ENCODE data around the gene CFAP46. TPM values are rescaled to one million over a fixed set of nuclear protein-coding genes. Genes with fewer than 3 reads are reported as not detected.
"Not testable (repeated sequence)": the region's sequence is repeated elsewhere in the genome, so short reads cannot be mapped to it uniquely, and the experiment has no call there.

CFAP46 gene
- total RNA-seq, 1 donor from 2014 or later: 4.4 TPM

DNA sequence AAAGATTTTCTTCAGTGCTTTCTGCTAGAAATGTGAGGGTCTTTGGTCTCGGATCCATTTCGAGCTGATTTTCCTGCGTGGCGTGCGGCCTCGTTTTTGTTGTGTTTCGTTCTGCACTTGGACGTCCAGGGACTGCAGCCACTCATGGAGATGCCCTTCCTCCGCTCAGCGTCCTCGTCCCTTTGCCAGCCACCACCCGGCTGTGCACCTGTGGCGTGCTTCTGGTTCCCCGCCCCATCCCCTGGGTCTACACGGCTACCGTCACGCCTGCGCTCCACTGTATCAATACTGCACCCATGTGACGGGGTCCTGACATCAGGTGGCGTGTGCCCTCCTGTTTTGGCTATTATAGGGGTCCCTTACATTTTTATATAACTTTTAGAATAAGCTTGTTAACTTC lies 113.7 kb downstream of the CFAP46 start:
- TF ChIP-seq, protein P1, sequence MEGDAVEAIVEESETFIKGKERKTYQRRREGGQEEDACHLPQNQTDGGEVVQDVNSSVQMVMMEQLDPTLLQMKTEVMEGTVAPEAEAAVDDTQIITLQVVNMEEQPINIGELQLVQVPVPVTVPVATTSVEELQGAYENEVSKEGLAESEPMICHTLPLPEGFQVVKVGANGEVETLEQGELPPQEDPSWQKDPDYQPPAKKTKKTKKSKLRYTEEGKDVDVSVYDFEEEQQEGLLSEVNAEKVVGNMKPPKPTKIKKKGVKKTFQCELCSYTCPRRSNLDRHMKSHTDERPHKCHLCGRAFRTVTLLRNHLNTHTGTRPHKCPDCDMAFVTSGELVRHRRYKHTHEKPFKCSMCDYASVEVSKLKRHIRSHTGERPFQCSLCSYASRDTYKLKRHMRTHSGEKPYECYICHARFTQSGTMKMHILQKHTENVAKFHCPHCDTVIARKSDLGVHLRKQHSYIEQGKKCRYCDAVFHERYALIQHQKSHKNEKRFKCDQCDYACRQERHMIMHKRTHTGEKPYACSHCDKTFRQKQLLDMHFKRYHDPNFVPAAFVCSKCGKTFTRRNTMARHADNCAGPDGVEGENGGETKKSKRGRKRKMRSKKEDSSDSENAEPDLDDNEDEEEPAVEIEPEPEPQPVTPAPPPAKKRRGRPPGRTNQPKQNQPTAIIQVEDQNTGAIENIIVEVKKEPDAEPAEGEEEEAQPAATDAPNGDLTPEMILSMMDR (conservative IDR thresholded peaks at IDR 0.05): no peak
- peaks cover 3% of the 10 kb centered on the region for H3K36me3 Mint-ChIP-seq (ENCODE audit: low read depth)
- DNase-seq (ENCODE audit: low read depth, low spot score): no peak
- no peaks in the 10 kb centered on the region for H3K4me1 Mint-ChIP-seq
- no peaks in the 10 kb centered on the region for H3K9me3 Mint-ChIP-seq
- H3K4me3 Mint-ChIP-seq: no peak overlapping the region
- H3K27me3 Mint-ChIP-seq (ENCODE audit: low read depth): peaks cover 56% of the 10 kb centered on the region
- no peak overlapping the region for H3K27ac Mint-ChIP-seq (ENCODE audit: unreplicated experiment)

DNA sequence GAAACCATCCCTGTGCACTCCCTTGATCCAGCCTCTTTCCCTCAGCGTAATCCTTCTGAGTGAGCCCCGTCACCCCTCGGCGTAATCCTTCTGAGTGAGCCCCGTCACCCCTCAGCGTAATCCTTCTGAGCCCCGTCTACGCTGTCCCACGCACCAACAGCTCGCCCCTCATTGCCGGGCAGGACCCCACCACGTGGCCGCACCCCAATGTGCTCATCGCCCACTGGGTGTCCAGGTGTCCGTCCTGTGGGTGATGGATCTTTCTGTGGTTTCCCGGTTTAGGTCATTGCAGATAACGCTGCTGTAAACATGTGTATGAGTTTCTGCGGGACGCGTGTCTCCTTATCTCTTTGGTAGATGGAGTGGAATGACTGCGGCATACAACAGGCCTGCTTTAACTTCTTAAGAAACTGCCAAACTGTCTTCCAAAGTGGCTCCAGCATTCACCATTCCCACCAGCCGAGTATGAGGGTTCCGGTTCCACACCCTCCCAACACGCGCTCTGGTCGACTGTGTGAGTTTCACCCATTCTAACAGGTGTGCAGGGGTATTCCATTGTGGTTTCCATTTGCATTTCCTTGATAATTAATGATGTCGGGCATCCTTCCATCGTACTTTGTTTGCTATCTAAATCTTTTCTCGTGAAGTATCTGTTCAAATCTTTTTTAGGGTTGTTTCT lies 114.4 kb downstream of the CFAP46 start:
- Mint-ChIP-seq H3K36me3 (ENCODE audit: low read depth) (peaks cover 3% of the 10 kb centered on the region), H3K27ac (ENCODE audit: unreplicated experiment) (no peak overlapping the region), H3K4me1 (no peaks in the 10 kb centered on the region), H3K4me3 (no peak overlapping the region), H3K9me3 (no peaks in the 10 kb centered on the region), H3K27me3 (ENCODE audit: low read depth) (peaks cover 55% of the 10 kb centered on the region)
- TF ChIP-seq, protein P1 (conservative IDR thresholded peaks at IDR 0.05): no peak
- DNase-seq (ENCODE audit: low read depth, low spot score): no peak

DNA sequence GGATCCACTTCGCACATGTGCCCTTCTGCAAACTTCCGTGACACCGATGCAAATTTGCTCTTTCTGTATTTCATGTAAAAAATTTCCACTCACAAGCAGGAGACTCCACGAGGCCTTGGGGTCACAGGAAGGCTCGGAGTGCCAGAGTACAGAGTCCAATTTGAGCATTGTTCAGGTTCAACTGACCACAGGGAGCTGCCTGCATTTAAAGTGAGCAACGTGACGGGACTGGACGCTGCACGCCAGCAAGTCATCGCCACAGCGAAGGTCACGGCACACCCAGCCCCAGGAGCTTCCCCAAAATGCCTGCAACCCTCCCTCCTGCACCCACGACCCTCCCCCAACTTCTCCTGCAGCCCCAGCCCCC lies 115.0 kb downstream of the CFAP46 start:
- peaks cover 50% of the 10 kb centered on the region for H3K27me3 Mint-ChIP-seq (ENCODE audit: low read depth)
- H3K4me3 Mint-ChIP-seq: no peak overlapping the region
- no peaks in the 10 kb centered on the region for H3K9me3 Mint-ChIP-seq
- TF ChIP-seq, protein P1 (conservative IDR thresholded peaks at IDR 0.05): no peak
- no peaks in the 10 kb centered on the region for H3K4me1 Mint-ChIP-seq
- no peak for DNase-seq (ENCODE audit: low read depth, low spot score)
- peaks cover 3% of the 10 kb centered on the region for H3K36me3 Mint-ChIP-seq (ENCODE audit: low read depth)
- H3K27ac Mint-ChIP-seq (ENCODE audit: unreplicated experiment): no peak overlapping the region

DNA sequence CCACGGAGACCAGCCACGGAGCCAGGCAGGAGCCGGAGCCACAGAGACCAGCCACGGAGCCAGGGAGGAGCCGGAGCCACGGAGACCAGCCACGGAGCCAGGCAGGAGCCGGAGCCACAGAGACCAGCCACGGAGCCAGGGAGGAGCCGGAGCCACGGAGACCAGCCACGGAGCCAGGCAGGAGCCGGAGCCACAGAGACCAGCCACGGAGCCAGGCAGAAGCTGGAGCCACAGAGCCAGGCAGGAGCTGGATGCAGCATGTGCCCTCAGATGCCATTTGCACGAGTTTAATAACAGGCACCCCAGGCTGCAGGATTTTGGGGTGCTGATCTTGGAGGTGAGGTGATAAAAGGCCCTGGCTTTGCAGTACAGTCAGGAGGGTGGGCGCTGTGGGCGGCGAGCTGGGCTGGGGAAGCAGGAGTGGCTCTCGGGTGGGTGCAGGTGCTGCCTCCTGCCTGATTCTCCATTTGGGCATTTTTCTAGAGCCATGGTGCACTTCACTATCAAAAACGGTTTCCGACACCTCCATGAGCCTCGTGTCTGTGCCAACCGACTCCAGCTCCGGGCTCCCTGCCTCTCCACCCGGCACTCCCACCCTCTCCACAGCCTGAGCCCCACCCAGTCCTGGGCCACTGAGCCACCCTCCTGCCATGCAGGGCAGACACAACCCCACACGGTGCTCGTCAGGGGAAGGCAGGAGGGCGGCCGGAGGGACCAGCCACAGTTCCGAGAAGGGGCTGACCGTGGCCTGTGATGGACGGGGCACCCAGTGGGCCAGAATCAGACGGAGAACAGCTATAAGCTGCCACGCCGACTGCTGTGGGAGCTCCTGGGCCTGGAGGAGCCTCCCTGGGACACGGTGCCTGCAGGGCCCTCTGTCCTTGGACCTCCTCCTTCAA lies 115.6 kb downstream of the CFAP46 start:
- TF ChIP-seq, protein P1 (conservative IDR thresholded peaks at IDR 0.05): no peak
- Mint-ChIP-seq H3K4me3 (no peak overlapping the region), H3K36me3 (ENCODE audit: low read depth) (peaks cover 3% of the 10 kb centered on the region), H3K4me1 (no peaks in the 10 kb centered on the region), H3K27ac (ENCODE audit: unreplicated experiment) (no peak overlapping the region), H3K27me3 (ENCODE audit: low read depth) (peaks cover 44% of the 10 kb centered on the region), H3K9me3 (no peaks in the 10 kb centered on the region)
- no peak for DNase-seq (ENCODE audit: low read depth, low spot score)

DNA sequence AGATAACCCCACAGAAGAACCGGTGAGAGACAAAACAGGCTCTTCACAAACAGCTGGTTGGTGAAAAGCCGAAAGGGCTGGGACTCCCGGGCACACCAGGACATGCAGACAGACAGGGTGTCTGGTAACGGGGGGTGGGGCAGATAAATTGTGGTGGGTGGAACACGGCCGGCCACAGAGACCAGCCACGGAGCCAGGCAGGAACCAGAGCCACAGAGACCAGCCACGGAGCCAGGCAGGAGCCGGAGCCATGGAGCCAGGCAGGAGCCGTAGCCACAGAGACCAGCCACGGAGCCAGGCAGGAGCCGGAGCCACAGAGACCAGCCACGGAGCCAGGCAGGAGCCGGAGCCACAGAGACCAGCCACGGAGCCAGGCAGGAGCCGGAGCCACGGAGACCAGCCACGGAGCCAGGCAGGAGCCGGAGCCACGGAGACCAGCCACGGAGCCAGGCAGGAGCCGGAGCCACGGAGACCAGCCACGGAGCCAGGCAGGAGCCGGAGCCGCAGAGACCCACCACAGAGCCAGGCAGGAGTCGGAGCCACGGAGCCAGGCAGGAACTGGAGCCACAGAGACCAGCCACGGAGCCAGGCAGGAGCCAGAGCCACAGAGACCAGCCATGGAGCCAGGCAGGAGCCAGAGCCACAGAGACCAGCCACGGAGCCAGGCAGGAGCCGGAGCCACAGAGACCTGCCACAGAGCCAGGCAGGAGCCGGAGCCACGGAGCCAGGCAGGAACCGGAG lies 116.4 kb downstream of the CFAP46 start:
- not testable (repeated sequence) for H3K9me3 Mint-ChIP-seq; H3K36me3 Mint-ChIP-seq (ENCODE audit: low read depth); H3K4me3 Mint-ChIP-seq; H3K27ac Mint-ChIP-seq (ENCODE audit: unreplicated experiment); DNase-seq (ENCODE audit: low read depth, low spot score); H3K4me1 Mint-ChIP-seq
- H3K27me3 Mint-ChIP-seq (ENCODE audit: low read depth): peaks cover 36% of the 10 kb centered on the region

All from neural crest cell (in vitro differentiated cells).